CD14-positive monocyte (primary cell): ENCODE data around the gene GJB2. TPM values are rescaled to one million over a fixed set of nuclear protein-coding genes. Genes with fewer than 3 reads are reported as not detected.
"Not testable (repeated sequence)": the region's sequence is repeated elsewhere in the genome, so short reads cannot be mapped to it uniquely, and the experiment has no call there.

Experiments used
- DNase-seq, 3 donors: peaks; one replicate each; pipeline ENCODE4 v3.0.0-alpha.2; 2011 to 2022
- H2AFZ ChIP-seq: 2 replicates; pipeline ENCODE4 v1.6.0; 2012; ENCODE audit warnings: mild to moderate bottlenecking, low read depth, low read length, inconsistent platforms; ENCODE audit not compliant: insufficient read depth, poor library complexity, severe bottlenecking
- H3K27ac ChIP-seq, 2 donors: 1 replicate in 1 of 2; 2 replicates in 1 of 2; pipeline ENCODE4 v1.5.1; 2012 to 2013; ENCODE audit warnings: low read length in 2 of 2, control low read depth in 1 of 2, inconsistent platforms in 1 of 2, low read depth in 1 of 2, mild to moderate bottlenecking in 1 of 2
- H3K27me3 ChIP-seq, 2 donors: one replicate each; pipeline versions ENCODE4 v1.6.0 to v1.6.1; 2011 to 2013; ENCODE audit warnings: low read length in 2 of 2; ENCODE audit not compliant: control insufficient read depth in 2 of 2, insufficient read depth in 2 of 2
- H3K36me3 ChIP-seq, 2 donors: replicated peaks in 1 of 2; 1 replicate in 1 of 2; 2 replicates in 1 of 2; pipeline versions ENCODE4 v1.5.1 to v1.6.1; 2012 to 2013; ENCODE audit warnings: low read length in 2 of 2, control low read depth in 1 of 2, inconsistent platforms in 1 of 2, mild to moderate bottlenecking in 1 of 2; ENCODE audit not compliant: insufficient read depth in 2 of 2, control insufficient read depth in 1 of 2
- H3K4me1 ChIP-seq, 2 donors: 1 replicate in 1 of 2; 2 replicates in 1 of 2; pipeline versions ENCODE4 v1.5.1 to v1.6.1; 2012 to 2013; ENCODE audit warnings: low read length in 2 of 2, control low read depth in 1 of 2, inconsistent platforms in 1 of 2, mild to moderate bottlenecking in 1 of 2, moderate library complexity in 1 of 2; ENCODE audit not compliant: insufficient read depth in 2 of 2, control insufficient read depth in 1 of 2
- H3K4me2 ChIP-seq: replicated peaks from 2 replicates; pipeline ENCODE3; 2012; ENCODE audit warnings: low read length, moderate library complexity, mild to moderate bottlenecking; ENCODE audit not compliant: poor library complexity, severe bottlenecking; ENCODE audit errors: extremely low read depth
- H3K4me3 ChIP-seq, 3 experiments: fragments of 200-600 bp in 1 of 3; sonication (generic) in 1 of 3; replicated peaks in 1 of 3; 1 replicate in 2 of 3; 2 replicates in 1 of 3; pipeline ENCODE4 v1.5.1; 2011 to 2013; ENCODE audit warnings: low read length in 3 of 3, mild to moderate bottlenecking in 3 of 3, control low read depth in 2 of 3, low read depth in 2 of 3, inconsistent platforms in 1 of 3, moderate library complexity in 1 of 3
- H3K79me2 ChIP-seq: 2 replicates; pipeline ENCODE4 v1.6.0; 2012; ENCODE audit warnings: mild to moderate bottlenecking, control low read depth, inconsistent platforms, low read length, moderate library complexity; ENCODE audit not compliant: insufficient read depth
- H3K9ac ChIP-seq: 2 replicates; pipeline ENCODE4 v1.6.0; 2017; ENCODE audit warnings: low read length, mild to moderate bottlenecking; ENCODE audit not compliant: insufficient read depth, poor library complexity, severe bottlenecking
- H3K9me3 ChIP-seq, 2 donors: replicated peaks in 1 of 2; 1 replicate in 1 of 2; 2 replicates in 1 of 2; pipeline versions ENCODE4 v1.5.1 to v1.6.1; 2012 to 2013; ENCODE audit warnings: low read length in 2 of 2, control low read depth in 1 of 2; ENCODE audit not compliant: control insufficient read depth in 1 of 2, insufficient read depth in 1 of 2
- H4K20me1 ChIP-seq: 2 replicates; pipeline ENCODE4 v1.6.0; 2012; ENCODE audit warnings: mild to moderate bottlenecking, low read length, control low read depth, moderate library complexity; ENCODE audit not compliant: insufficient read depth
- H3K27ac Mint-ChIP-seq, 7 donors: one replicate each; pipeline ENCODE4 v1.8.0; 2020; ENCODE audit warnings: mild to moderate bottlenecking in 7 of 7, mixed read lengths in 7 of 7, moderate library complexity in 6 of 7, inconsistent platforms in 2 of 7
- H3K27me3 Mint-ChIP-seq, 3 donors: one replicate each; pipeline ENCODE4 v1.8.0; 2021 to 2022; ENCODE audit warnings: low read depth in 3 of 3, mild to moderate bottlenecking in 3 of 3, mixed read lengths in 3 of 3, moderate library complexity in 3 of 3, inconsistent platforms in 1 of 3
- H3K36me3 Mint-ChIP-seq, 2 donors: one replicate each; pipeline ENCODE4 v1.8.0; 2020; ENCODE audit warnings: mixed read lengths in 2 of 2, inconsistent platforms in 1 of 2, mild to moderate bottlenecking in 1 of 2
- H3K4me1 Mint-ChIP-seq: one replicate; pipeline ENCODE4 v1.8.0; 2020; ENCODE audit warnings: mild to moderate bottlenecking, mixed read lengths
- H3K4me3 Mint-ChIP-seq, 2 donors: one replicate each; pipeline ENCODE4 v1.8.0; 2020; ENCODE audit warnings: mild to moderate bottlenecking in 2 of 2, mixed read lengths in 2 of 2, moderate library complexity in 1 of 2
- H3K9me3 Mint-ChIP-seq, 7 donors: one replicate each; pipeline ENCODE4 v1.8.0; 2020 to 2022; ENCODE audit warnings: mixed read lengths in 7 of 7, mild to moderate bottlenecking in 6 of 7, moderate library complexity in 6 of 7, inconsistent platforms in 2 of 7
- CTCF ChIP-seq: fragments of 200-600 bp; IDR thresholded peaks from one replicate; pipeline ENCODE4 v1.8.0; 2022; ENCODE audit warnings: antibody characterized with exemption, mild to moderate bottlenecking
- WGBS: methylation state at CpG from one replicate; pipeline ENCODE4 v1.1.5; 2013; ENCODE audit warnings: missing lambda C conversion rate; ENCODE audit not compliant: insufficient coverage; 5-methylcytosine and 5-hydroxymethylcytosine counted together
- intact Hi-C, 2 donors: fragments of 100-400 bp; cut with micrococcal nuclease; formaldehyde crosslinking; loops; one replicate each; pipeline versions ENCODE4 v1.15.0 to v1.15.1; 2023
- polyA plus RNA-seq, 3 donors: library from polyadenylated mRNA; depleted of rRNA in 1 of 3; unstranded in 2 of 3; stranded (reverse) in 1 of 3; fragments of 300-500 nt in 2 of 3; fragments of >200 nt in 1 of 3; fragmentation: Illumina TruSeq in 2 of 3; gene quantifications; 1 replicate in 2 of 3; 2 replicates in 1 of 3; pipeline ENCODE4 v1.2.3, GENCODE V29; 2012 to 2021

GJB2 gene
- polyA plus RNA-seq, 3 donors = 0.41 TPM; not detected in 2

GRCh38 chr13:20156702-20157101 lies 36.0 kb downstream of the GJB2 start:
- no peak overlapping the region for H3K4me3 ChIP-seq
- no peak overlapping the region for H2AFZ ChIP-seq
- no peak for DNase-seq
- H3K27me3 Mint-ChIP-seq = peaks cover 48 to 69% (median 64%) of the 10 kb centered on the region in 3 donors
- no peak for TF ChIP-seq CTCF
- no peak overlapping the region for H3K4me2 ChIP-seq
- H3K27ac Mint-ChIP-seq = no peak overlapping the region
- intact Hi-C loops = no loop called here
- no peaks in the 10 kb centered on the region for H3K79me2 ChIP-seq
- H3K9me3 Mint-ChIP-seq = peaks cover 0 to 9% (median 3%) of the 10 kb centered on the region in 7 donors
- peaks cover 0 to 5% of the 10 kb centered on the region in 2 donors for H3K36me3 Mint-ChIP-seq
- peaks cover 0 to 6% of the 10 kb centered on the region in 2 donors for H3K9me3 ChIP-seq
- no peak overlapping the region for H3K4me3 Mint-ChIP-seq
- peaks cover 10 to 20% of the 10 kb centered on the region in 2 donors for H3K4me1 ChIP-seq
- H3K4me1 Mint-ChIP-seq = peaks cover 17% of the 10 kb centered on the region
- no CpG with 5 or more reads among the region's 2 CpGs for WGBS
- no peaks in the 10 kb centered on the region for H4K20me1 ChIP-seq
- no peak overlapping the region for H3K27ac ChIP-seq
- peaks cover 58 to 75% of the 10 kb centered on the region in 2 donors for H3K27me3 ChIP-seq
- H3K9ac ChIP-seq = no peak overlapping the region
- no peaks in the 10 kb centered on the region for H3K36me3 ChIP-seq

GRCh38 chr13:20153290-20153689 lies 39.4 kb downstream of the GJB2 start:
- no CpG with 5 or more reads among the region's 2 CpGs for WGBS
- H3K36me3 ChIP-seq, H3K27ac Mint-ChIP-seq, H2AFZ ChIP-seq, H3K36me3 Mint-ChIP-seq, H3K79me2 ChIP-seq, H4K20me1 ChIP-seq, H3K27ac ChIP-seq, intact Hi-C loops, DNase-seq, H3K4me3 ChIP-seq, H3K4me1 Mint-ChIP-seq, H3K9ac ChIP-seq, H3K9me3 ChIP-seq, H3K4me2 ChIP-seq, H3K9me3 Mint-ChIP-seq, H3K4me1 ChIP-seq, H3K4me3 Mint-ChIP-seq: not testable (repeated sequence)
- H3K27me3 ChIP-seq = peaks cover 28 to 51% of the 10 kb centered on the region in 2 donors
- H3K27me3 Mint-ChIP-seq = peaks cover 34 to 51% (median 47%) of the 10 kb centered on the region in 3 donors
